Gastroesophageal sphincter (tissue), 4 donors: ENCODE data around the gene WWTR1. TPM values are rescaled to one million over a fixed set of nuclear protein-coding genes. Genes with fewer than 3 reads are reported as not detected.

Experiments used
- ATAC-seq: fragments of 150-250 bp; one replicate; pipeline ENCODE4 v1.9.1; 2016; ENCODE audit warnings: mild to moderate bottlenecking, moderate library complexity
- H3K27ac ChIP-seq, 4 donors: fragments of 200-600 bp; sonication (generic) in 3 of 4; 1 replicate in 3 of 4; 2 replicates in 1 of 4; pipeline ENCODE4 v1.5.1; 2016 to 2019
- H3K27me3 ChIP-seq: fragments of 200-600 bp; sonication (generic); one replicate; pipeline ENCODE4 v1.5.1; 2019
- H3K36me3 ChIP-seq, 2 donors: fragments of 200-600 bp; sonication (generic); one replicate each; pipeline ENCODE4 v1.5.1; 2019; ENCODE audit warnings: control low read depth in 1 of 2
- H3K4me1 ChIP-seq, 3 donors: fragments of 200-600 bp; sonication (generic); 1 replicate in 2 of 3; 2 replicates in 1 of 3; pipeline ENCODE4 v1.5.1; 2016 to 2019; ENCODE audit warnings: control low read depth in 2 of 3
- H3K4me3 ChIP-seq, 2 donors: fragments of 200-600 bp; sonication (generic); one replicate each; pipeline ENCODE4 v1.5.1; 2019; ENCODE audit warnings: mild to moderate bottlenecking in 1 of 2, moderate library complexity in 1 of 2
- H3K9me3 ChIP-seq, 3 donors: fragments of 200-600 bp; sonication (generic); one replicate each; pipeline ENCODE4 v1.5.1; 2017 to 2019; ENCODE audit warnings: control low read depth in 2 of 3
- EP300 ChIP-seq: sonication (generic); formaldehyde crosslinking; IDR thresholded peaks from one replicate; pipeline ENCODE4 v1.6.1; 2017; ENCODE audit warnings: antibody characterized with exemption, mild to moderate bottlenecking
- POLR2A ChIP-seq, 2 donors: fragments of 450-650 bp; IDR thresholded peaks; one replicate each; pipeline ENCODE4 v1.6.1; 2017; ENCODE audit warnings: antibody characterized with exemption in 2 of 2, mild to moderate bottlenecking in 2 of 2, moderate library complexity in 1 of 2
- POLR2AphosphoS5 ChIP-seq: sonication (generic); formaldehyde crosslinking; IDR thresholded peaks from one replicate; pipeline ENCODE4 v1.6.1; 2017; ENCODE audit warnings: antibody characterized with exemption
- WGBS, 2 donors: methylation state at CpG; one replicate each; pipeline ENCODE4 v1.1.5; 2018; ENCODE audit warnings: low coverage in 1 of 2; 5-methylcytosine and 5-hydroxymethylcytosine counted together
- total RNA-seq, 4 donors: library from RNA; depleted of rRNA; stranded (reverse); fragments of >200 nt; gene quantifications; one replicate each; pipeline ENCODE4 v1.1.0, GENCODE V29; 2016
- TF ChIP-seq, protein P1 (sequence below), 4 experiments: fragments of 200-600 bp in 2 of 4; fragments of 450-650 bp in 2 of 4; sonication (generic) in 1 of 4; IDR thresholded peaks; one replicate each; pipeline ENCODE4 v1.5.1; 2017 to 2019; ENCODE audit warnings: antibody characterized with exemption in 4 of 4, mild to moderate bottlenecking in 2 of 4, moderate library complexity in 2 of 4

Gene WWTR1
- total RNA-seq, 4 donors from 2014 or later: 239 to 482 (median 321) TPM

GRCh38 chr3:149583921-149584635 lies 73.7 kb downstream of the WWTR1 start:
- WGBS, 2 donors: 42 to 59% methylated on average over 5 of the region's 5 CpGs
- no peaks in the 10 kb centered on the region for H3K27me3 ChIP-seq
- peak overlapping the region in 3 of 4 donors; percentile 18 to 41 (median 26) for H3K27ac ChIP-seq
- H3K4me1 ChIP-seq: peaks cover 25 to 97% (median 48%) of the 10 kb centered on the region in 3 donors
- H3K4me3 ChIP-seq: no peak overlapping the region
- ATAC-seq: no peak
- H3K36me3 ChIP-seq: no peaks in the 10 kb centered on the region
- TF ChIP-seq, protein P1, sequence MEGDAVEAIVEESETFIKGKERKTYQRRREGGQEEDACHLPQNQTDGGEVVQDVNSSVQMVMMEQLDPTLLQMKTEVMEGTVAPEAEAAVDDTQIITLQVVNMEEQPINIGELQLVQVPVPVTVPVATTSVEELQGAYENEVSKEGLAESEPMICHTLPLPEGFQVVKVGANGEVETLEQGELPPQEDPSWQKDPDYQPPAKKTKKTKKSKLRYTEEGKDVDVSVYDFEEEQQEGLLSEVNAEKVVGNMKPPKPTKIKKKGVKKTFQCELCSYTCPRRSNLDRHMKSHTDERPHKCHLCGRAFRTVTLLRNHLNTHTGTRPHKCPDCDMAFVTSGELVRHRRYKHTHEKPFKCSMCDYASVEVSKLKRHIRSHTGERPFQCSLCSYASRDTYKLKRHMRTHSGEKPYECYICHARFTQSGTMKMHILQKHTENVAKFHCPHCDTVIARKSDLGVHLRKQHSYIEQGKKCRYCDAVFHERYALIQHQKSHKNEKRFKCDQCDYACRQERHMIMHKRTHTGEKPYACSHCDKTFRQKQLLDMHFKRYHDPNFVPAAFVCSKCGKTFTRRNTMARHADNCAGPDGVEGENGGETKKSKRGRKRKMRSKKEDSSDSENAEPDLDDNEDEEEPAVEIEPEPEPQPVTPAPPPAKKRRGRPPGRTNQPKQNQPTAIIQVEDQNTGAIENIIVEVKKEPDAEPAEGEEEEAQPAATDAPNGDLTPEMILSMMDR (IDR thresholded peaks at IDR 0.05): no peak
- TF ChIP-seq EP300 (no peak), POLR2A (IDR thresholded peaks at IDR 0.05) (no peak), POLR2AphosphoS5 (no peak)
- H3K9me3 ChIP-seq: no peaks in the 10 kb centered on the region

- no peak for ATAC-seq
These were observed 75.4 kb downstream of the WWTR1 start for GRCh38 chr3:149582395-149582794.

GRCh38 chr3:149581681-149582370 lies 76.0 kb downstream of the WWTR1 start:
- Histone ChIP-seq H3K27me3 (no peaks in the 10 kb centered on the region), H3K9me3 (no peaks in the 10 kb centered on the region), H3K4me1 (peaks cover 15 to 97% (median 32%) of the 10 kb centered on the region in 3 donors), H3K27ac (peak overlapping the region in 3 of 4 donors; percentile 65 to 84 (median 68)), H3K36me3 (no peaks in the 10 kb centered on the region), H3K4me3 (no peak overlapping the region)
- TF ChIP-seq EP300 (no peak), POLR2A (IDR thresholded peaks at IDR 0.05) (no peak), POLR2AphosphoS5 (peak; percentile 57)
- TF ChIP-seq, protein P1 (IDR thresholded peaks at IDR 0.05): peak in 1 of 4 experiments; percentile 24
- peak; percentile 67 for ATAC-seq
- 27 to 37% methylated on average over 3 to 8 of the region's 8 CpGs for WGBS, 2 donors

More at GRCh38 chr3:149582395-149582794, 75.4 kb downstream of the WWTR1 start:
- Histone ChIP-seq H3K4me1 (peaks cover 20 to 97% (median 33%) of the 10 kb centered on the region in 3 donors), H3K27me3 (no peaks in the 10 kb centered on the region), H3K27ac (peak overlapping the region in 3 of 4 donors; percentile 65 to 84 (median 68)), H3K36me3 (no peaks in the 10 kb centered on the region), H3K4me3 (no peak overlapping the region), H3K9me3 (no peaks in the 10 kb centered on the region)
- TF ChIP-seq POLR2A (IDR thresholded peaks at IDR 0.05) (no peak), POLR2AphosphoS5 (no peak), EP300 (no peak)
- TF ChIP-seq, protein P1 (IDR thresholded peaks at IDR 0.05): no peak
- WGBS, 2 donors: 68 to 82% methylated on average over 4 to 6 of the region's 7 CpGs

DNA sequence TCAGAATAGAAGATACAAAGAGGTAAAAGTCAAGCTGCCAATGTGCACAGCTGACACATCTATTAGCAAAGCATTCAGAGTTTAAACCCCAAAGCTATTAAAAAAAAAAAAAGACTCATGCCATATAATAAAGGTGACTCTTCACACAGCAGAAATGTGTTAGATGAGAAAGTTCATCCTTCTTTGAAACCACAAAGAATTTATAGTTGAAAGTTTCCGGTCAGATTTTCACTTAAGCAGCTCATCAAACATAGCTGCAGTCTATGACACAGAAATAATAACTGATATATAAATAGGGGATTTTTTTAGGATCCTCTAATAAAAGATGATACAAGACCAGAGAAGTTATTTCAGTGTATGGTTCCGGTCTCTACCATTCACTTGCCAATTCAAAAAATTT lies 76.6 kb downstream of the WWTR1 start:
- Histone ChIP-seq H3K27me3 (no peaks in the 10 kb centered on the region), H3K27ac (peak overlapping the region in 3 of 4 donors; percentile 65 to 84 (median 68)), H3K36me3 (no peaks in the 10 kb centered on the region), H3K9me3 (no peaks in the 10 kb centered on the region), H3K4me3 (no peak overlapping the region), H3K4me1 (peaks cover 12 to 97% (median 37%) of the 10 kb centered on the region in 3 donors)
- WGBS, 2 donors: 32 to 39% methylated on average over 2 of the region's 2 CpGs
- TF ChIP-seq, protein P1 (IDR thresholded peaks at IDR 0.05): no peak
- TF ChIP-seq EP300: no peak
- no peak for ATAC-seq
